Amniotic epithelial cell (primary cell): Measurements from ENCODE around the gene CR2.
"Not testable (repeated sequence)": the region's sequence is repeated elsewhere in the genome, so short reads cannot be mapped to it uniquely, and the experiment has no call there.

ENCODE experiments used
- DNase-seq: peaks from one replicate; pipeline ENCODE4 v3.0.0-alpha.2; 2010; ENCODE audit warnings: low read depth

The CR2 gene

GRCh38 chr1:207504438-207504837 lies 50.3 kb downstream of the CR2 start:
- no peak for DNase-seq

- no peak for DNase-seq
Measured at GRCh38 chr1:207510444-207510843, 56.3 kb downstream of the CR2 start.

DNA sequence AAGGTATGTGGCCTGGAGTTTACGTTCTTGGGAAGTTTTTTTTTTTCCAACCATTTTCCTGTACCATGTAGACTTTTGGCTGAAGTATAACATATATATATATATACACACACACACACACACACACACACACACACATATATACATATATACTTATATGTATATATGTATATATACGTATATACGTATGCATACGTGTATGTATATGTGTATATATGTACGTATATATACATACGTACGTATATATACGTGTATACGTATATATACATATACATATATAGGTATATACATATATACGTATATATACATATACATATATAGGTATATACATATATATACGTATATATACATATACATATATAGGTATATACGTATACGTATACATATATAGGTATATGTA lies 60.8 kb downstream of the CR2 start:
- no peak for DNase-seq

DNA sequence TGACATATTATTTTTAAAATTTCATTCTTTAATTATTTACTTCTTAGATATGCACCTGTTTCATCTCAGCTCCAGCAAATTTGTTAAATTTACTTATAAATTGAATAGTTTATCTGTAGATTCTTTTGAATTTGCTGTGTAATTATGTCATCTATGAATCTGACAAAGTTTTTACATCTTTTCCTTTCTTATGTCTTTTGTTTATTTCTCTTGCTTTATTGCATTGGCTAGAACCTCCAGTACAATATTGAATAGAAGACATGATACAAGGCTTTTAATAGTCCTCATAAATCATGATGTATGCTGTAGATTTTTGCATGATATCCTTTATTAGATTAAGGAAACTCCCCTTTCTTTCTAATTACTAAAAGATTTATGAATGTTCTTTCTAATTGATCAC lies 62.6 kb downstream of the CR2 start:
- DNase-seq: no peak

- no peak for DNase-seq
Measured at GRCh38 chr1:207518608-207519236, 64.6 kb downstream of the CR2 start.

DNA sequence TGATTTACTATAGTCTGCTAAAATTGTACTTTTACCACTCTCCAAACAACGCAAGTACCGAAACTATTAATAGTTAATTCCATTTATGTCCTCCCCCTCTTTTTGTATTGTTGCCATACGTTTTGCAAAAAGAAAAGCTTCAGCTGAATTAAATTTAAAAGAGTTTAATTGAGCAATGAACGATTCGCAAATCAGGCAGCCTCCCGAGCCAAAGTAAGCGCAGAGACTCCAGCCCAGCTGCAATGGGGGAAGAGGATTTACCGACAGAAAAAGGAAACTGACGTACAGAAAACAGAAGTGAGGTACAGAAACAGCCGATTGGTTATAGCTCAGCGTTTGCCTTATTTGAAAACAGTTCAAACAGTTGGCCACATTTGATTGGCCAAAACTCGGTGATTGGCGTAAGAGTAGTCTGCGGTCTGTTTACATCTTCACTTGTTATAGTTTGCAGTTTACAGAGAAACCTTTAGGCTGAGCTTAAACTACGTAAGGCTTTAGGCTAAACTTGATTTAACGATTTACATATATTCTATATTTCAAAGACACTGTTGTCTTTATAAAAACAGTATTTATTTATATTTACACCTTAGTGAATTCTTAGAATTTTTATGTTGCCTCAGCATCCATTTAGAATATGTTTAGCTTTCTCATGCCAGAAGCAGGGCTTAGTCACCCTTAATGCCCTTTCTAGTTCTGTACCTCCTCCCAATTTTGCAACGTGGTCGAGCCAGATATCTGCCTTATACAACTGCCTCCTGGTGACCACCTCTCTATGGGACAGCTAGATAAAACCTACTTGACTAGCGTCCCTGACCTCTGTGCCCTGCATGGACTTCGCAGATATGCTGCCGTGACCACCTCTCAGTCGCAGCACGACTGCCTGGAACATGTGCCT lies 65.6 kb downstream of the CR2 start:
- DNase-seq: no peak

GRCh38 chr1:207520400-207521345 lies 66.5 kb downstream of the CR2 start:
- DNase-seq: not testable (repeated sequence)

DNA sequence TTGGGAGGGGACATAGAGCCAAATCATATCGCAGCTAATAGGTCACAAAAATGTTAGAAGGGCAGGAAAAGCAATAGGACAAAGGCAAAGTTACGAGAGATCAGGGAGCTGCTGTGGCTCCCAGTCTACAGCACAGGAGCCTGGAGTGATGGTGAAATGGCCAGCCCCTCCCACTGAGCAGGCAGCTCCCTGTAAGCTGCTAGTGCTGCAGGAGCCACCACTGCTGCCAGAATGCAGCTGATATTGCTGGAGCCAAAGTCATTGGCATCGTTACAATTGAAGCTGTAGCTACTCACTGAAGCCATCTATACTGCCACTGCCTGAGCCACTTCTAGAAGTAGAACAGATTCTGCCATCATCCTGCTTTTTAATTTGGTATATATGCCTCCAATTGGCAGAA lies 71.1 kb downstream of the CR2 start:
- not testable (repeated sequence) for DNase-seq

DNA sequence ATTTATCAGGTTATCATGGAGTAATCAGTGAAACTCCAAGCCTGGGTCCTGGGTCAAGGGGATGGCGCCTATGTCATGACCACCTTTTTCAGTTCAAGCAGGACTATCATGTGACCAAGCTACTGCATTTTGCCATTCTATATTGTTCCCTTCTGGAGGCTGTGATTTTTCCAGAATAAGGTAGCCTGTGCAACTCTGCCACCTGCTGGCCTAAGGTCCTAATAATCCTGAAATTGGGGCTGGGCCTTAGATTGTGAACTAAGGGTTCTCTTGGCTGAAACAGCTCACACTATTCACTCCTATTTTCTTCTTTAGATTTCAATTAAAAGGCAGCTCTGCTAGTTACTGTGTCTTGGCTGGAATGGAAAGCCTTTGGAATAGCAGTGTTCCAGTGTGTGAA lies 74.3 kb downstream of the CR2 start:
- DNase-seq: not testable (repeated sequence)

- DNase-seq: not testable (repeated sequence)
Measured at GRCh38 chr1:207536263-207536662, 82.1 kb downstream of the CR2 start.
